ENCODE measurements around the gene XYLT1. TPM values are rescaled to one million over a fixed set of nuclear protein-coding genes. Genes with fewer than 3 reads are reported as not detected.

XYLT1 gene
- polyA plus RNA-seq, 1 donor from 2014 or later = 3.3 TPM

GRCh38 chr16:17375461-17376304 lies 95.1 kb downstream of the XYLT1 start:
- no peak overlapping the region for H3K27ac ChIP-seq (ENCODE audit: low read length)

GRCh38 chr16:17374668-17375255 lies 96.0 kb downstream of the XYLT1 start:
- Histone ChIP-seq H3K9me2 (ENCODE audit: insufficient read depth, low read length) (no peaks in the 10 kb centered on the region), H4K20me1 (ENCODE audit: insufficient read depth) (no peaks in the 10 kb centered on the region), H3K9me3 (ENCODE audit: low read length) (no peaks in the 10 kb centered on the region), H3K9ac (ENCODE audit: low read length) (no peak overlapping the region), H3K4me3 (ENCODE audit: low read length) (no peak overlapping the region), H3K79me2 (replicated peaks; ENCODE audit: insufficient read depth, low read length) (no peaks in the 10 kb centered on the region), H3K36me3 (ENCODE audit: insufficient read depth, low read length) (no peaks in the 10 kb centered on the region), H3K27ac (ENCODE audit: low read length) (no peak overlapping the region), H3K4me2 (ENCODE audit: low read length) (no peak overlapping the region), H3K27me3 (ENCODE audit: insufficient read depth, low read depth, low read length) (no peaks in the 10 kb centered on the region), H3F3A (ENCODE audit: insufficient read depth, low read length, poor library complexity, severe bottlenecking) (no peaks in the 10 kb centered on the region), H2AFZ (ENCODE audit: low read depth, low read length) (no peak overlapping the region)
- TF ChIP-seq SMC3 (conservative IDR thresholded peaks at IDR 0.05; ENCODE audit: poor library complexity) (no peak), REST (IDR thresholded peaks at IDR 0.05; ENCODE audit: borderline replicate concordance) (no peak), POLR2AphosphoS5 (IDR thresholded peaks at IDR 0.05) (no peak), EP300 (conservative IDR thresholded peaks at IDR 0.05; ENCODE audit: poor library complexity, severe bottlenecking) (no peak), TAF1 (IDR thresholded peaks at IDR 0.05; ENCODE audit: low read depth) (no peak), MXI1 (conservative IDR thresholded peaks at IDR 0.05; ENCODE audit: poor library complexity, severe bottlenecking) (no peak), RAD21 (conservative IDR thresholded peaks at IDR 0.05) (no peak), EZH2 (IDR thresholded peaks at IDR 0.05; ENCODE audit: borderline replicate concordance, insufficient read depth, low read length, poor library complexity, severe bottlenecking) (no peak)
- TF ChIP-seq, protein P1, sequence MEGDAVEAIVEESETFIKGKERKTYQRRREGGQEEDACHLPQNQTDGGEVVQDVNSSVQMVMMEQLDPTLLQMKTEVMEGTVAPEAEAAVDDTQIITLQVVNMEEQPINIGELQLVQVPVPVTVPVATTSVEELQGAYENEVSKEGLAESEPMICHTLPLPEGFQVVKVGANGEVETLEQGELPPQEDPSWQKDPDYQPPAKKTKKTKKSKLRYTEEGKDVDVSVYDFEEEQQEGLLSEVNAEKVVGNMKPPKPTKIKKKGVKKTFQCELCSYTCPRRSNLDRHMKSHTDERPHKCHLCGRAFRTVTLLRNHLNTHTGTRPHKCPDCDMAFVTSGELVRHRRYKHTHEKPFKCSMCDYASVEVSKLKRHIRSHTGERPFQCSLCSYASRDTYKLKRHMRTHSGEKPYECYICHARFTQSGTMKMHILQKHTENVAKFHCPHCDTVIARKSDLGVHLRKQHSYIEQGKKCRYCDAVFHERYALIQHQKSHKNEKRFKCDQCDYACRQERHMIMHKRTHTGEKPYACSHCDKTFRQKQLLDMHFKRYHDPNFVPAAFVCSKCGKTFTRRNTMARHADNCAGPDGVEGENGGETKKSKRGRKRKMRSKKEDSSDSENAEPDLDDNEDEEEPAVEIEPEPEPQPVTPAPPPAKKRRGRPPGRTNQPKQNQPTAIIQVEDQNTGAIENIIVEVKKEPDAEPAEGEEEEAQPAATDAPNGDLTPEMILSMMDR (IDR thresholded peaks at IDR 0.05; ENCODE audit: poor library complexity, severe bottlenecking) = no peak

More at GRCh38 chr16:17375461-17376304, 95.1 kb downstream of the XYLT1 start:
- Histone ChIP-seq H3K4me2 (ENCODE audit: low read length) (no peak overlapping the region), H3F3A (ENCODE audit: insufficient read depth, low read length, poor library complexity, severe bottlenecking) (no peaks in the 10 kb centered on the region), H3K36me3 (ENCODE audit: insufficient read depth, low read length) (no peaks in the 10 kb centered on the region), H2AFZ (ENCODE audit: low read depth, low read length) (no peak overlapping the region), H3K79me2 (replicated peaks; ENCODE audit: insufficient read depth, low read length) (no peaks in the 10 kb centered on the region), H3K9ac (ENCODE audit: low read length) (no peak overlapping the region), H4K20me1 (ENCODE audit: insufficient read depth) (no peaks in the 10 kb centered on the region), H3K9me3 (ENCODE audit: low read length) (no peaks in the 10 kb centered on the region), H3K9me2 (ENCODE audit: insufficient read depth, low read length) (no peaks in the 10 kb centered on the region), H3K4me3 (ENCODE audit: low read length) (no peak overlapping the region), H3K27me3 (ENCODE audit: insufficient read depth, low read depth, low read length) (no peaks in the 10 kb centered on the region)
- TF ChIP-seq, protein P1 (IDR thresholded peaks at IDR 0.05; ENCODE audit: poor library complexity, severe bottlenecking) = peak; percentile 10
- TF ChIP-seq TAF1 (IDR thresholded peaks at IDR 0.05; ENCODE audit: low read depth) = no peak
